ENCODE data around the gene SHROOM2. TPM values are rescaled to one million over a fixed set of nuclear protein-coding genes. Genes with fewer than 3 reads are reported as not detected.
"Not testable (repeated sequence)": the region's sequence is repeated elsewhere in the genome, so short reads cannot be mapped to it uniquely, and the experiment has no call there.

Gene SHROOM2
- 6.2 TPM for total RNA-seq

GRCh38 chrX:9785944-9786797, at the start of gene SHROOM2:
Gene SHROOM2, plus strand, starts transcription at chrX:9786429. Its CDS starts 117 bp downstream, at chrX:9786546.
- DNase-seq (ENCODE audit: low spot score): no peak
- intact Hi-C loops (cut with DNase I): no loop called here
- ATAC-seq: no peak

- no peak for DNase-seq (ENCODE audit: low spot score)
- intact Hi-C loops (cut with DNase I): no loop called here
- ATAC-seq: no peak
Measured at GRCh38 chrX:9737363-9737762, 48.9 kb upstream of the SHROOM2 start.

- ATAC-seq: no peak
Measured at GRCh38 chrX:9738151-9738550, 48.1 kb upstream of the SHROOM2 start.

GRCh38 chrX:9739130-9739529, 47.1 kb upstream of the SHROOM2 start:
- DNase-seq (ENCODE audit: low spot score) (no peak), ATAC-seq (no peak)
- intact Hi-C loops (cut with DNase I): no loop called here

More at GRCh38 chrX:9738151-9738550, 48.1 kb upstream of the SHROOM2 start:
- intact Hi-C loops (cut with DNase I): no loop called here
- DNase-seq (ENCODE audit: low spot score): no peak

- ATAC-seq: no peak
Measured at GRCh38 chrX:9745417-9746115, 40.7 kb upstream of the SHROOM2 start.

GRCh38 chrX:9746148-9746888, 39.9 kb upstream of the SHROOM2 start:
- no peak for DNase-seq (ENCODE audit: low spot score)
- intact Hi-C loops (cut with DNase I): no loop called here
- ATAC-seq: no peak

More at GRCh38 chrX:9745417-9746115, 40.7 kb upstream of the SHROOM2 start:
- no peak for DNase-seq (ENCODE audit: low spot score)
- intact Hi-C loops (cut with DNase I): no loop called here

GRCh38 chrX:9747644-9748043, 38.6 kb upstream of the SHROOM2 start:
- ATAC-seq: no peak
- DNase-seq (ENCODE audit: low spot score): no peak
- intact Hi-C loops (cut with DNase I): no loop called here

GRCh38 chrX:9749146-9749692, 37.0 kb upstream of the SHROOM2 start:
- ATAC-seq: no peak
- DNase-seq (ENCODE audit: low spot score): no peak
- intact Hi-C loops (cut with DNase I): no loop called here

- intact Hi-C loops (cut with DNase I): no loop called here
- ATAC-seq: no peak
- DNase-seq (ENCODE audit: low spot score): no peak
Measured at GRCh38 chrX:9757366-9757765, 28.9 kb upstream of the SHROOM2 start.

- no peak for DNase-seq (ENCODE audit: low spot score)
Measured at GRCh38 chrX:9758021-9758638, 28.1 kb upstream of the SHROOM2 start.

GRCh38 chrX:9759337-9759736, 26.9 kb upstream of the SHROOM2 start:
- DNase-seq (ENCODE audit: low spot score) (no peak), ATAC-seq (no peak)
- intact Hi-C loops (cut with DNase I): no loop called here

More at GRCh38 chrX:9758021-9758638, 28.1 kb upstream of the SHROOM2 start:
- intact Hi-C loops (cut with DNase I): no loop called here
- no peak for ATAC-seq

GRCh38 chrX:9765072-9765736, 21.0 kb upstream of the SHROOM2 start:
- no peak for ATAC-seq
- no peak for DNase-seq (ENCODE audit: low spot score)
- intact Hi-C loops (cut with DNase I): no loop called here

- DNase-seq (ENCODE audit: low spot score): no peak
- no peak for ATAC-seq
- intact Hi-C loops (cut with DNase I): no loop called here
Measured at GRCh38 chrX:9765737-9766097, 20.5 kb upstream of the SHROOM2 start, which contains the start of gene GPR143. Gene GPR143, minus strand, starts transcription at chrX:9765847. Its CDS starts 30 bp downstream, at chrX:9765817.

- DNase-seq (ENCODE audit: low spot score): no peak
- intact Hi-C loops (cut with DNase I): no loop called here
- ATAC-seq: no peak
Measured at GRCh38 chrX:9767375-9767774, 18.9 kb upstream of the SHROOM2 start.

GRCh38 chrX:9768321-9768839, 17.8 kb upstream of the SHROOM2 start:
- intact Hi-C loops (cut with DNase I); DNase-seq (ENCODE audit: low spot score); ATAC-seq: not testable (repeated sequence)

- ATAC-seq: no peak
- DNase-seq (ENCODE audit: low spot score): no peak
- intact Hi-C loops (cut with DNase I): no loop called here
Measured at GRCh38 chrX:9770319-9770718, 15.9 kb upstream of the SHROOM2 start.

GRCh38 chrX:9772943-9773342, 13.3 kb upstream of the SHROOM2 start:
- intact Hi-C loops (cut with DNase I): no loop called here
- ATAC-seq (no peak), DNase-seq (ENCODE audit: low spot score) (no peak)

- DNase-seq (ENCODE audit: low spot score) (no peak), ATAC-seq (no peak)
- intact Hi-C loops (cut with DNase I): no loop called here
Measured at GRCh38 chrX:9775930-9776329, 10.3 kb upstream of the SHROOM2 start.
